NCI-H69 (cell line): ENCODE data around the gene DCLK3.
A peak's percentile ranks its signal among the peaks of the same experiment; 100 is the strongest.

Experiments
- DNase-seq: peaks from one replicate; lab custom pipeline; 2025; lab: John Stamatoyannopoulos, UW

The DCLK3 gene

GRCh38 chr3:36769926-36770325 lies 5.6 kb upstream of the DCLK3 start:
- DNase-seq: no peak

GRCh38 chr3:36765104-36765503 lies 751 bp upstream of the DCLK3 start:
- no peak for DNase-seq

DNA sequence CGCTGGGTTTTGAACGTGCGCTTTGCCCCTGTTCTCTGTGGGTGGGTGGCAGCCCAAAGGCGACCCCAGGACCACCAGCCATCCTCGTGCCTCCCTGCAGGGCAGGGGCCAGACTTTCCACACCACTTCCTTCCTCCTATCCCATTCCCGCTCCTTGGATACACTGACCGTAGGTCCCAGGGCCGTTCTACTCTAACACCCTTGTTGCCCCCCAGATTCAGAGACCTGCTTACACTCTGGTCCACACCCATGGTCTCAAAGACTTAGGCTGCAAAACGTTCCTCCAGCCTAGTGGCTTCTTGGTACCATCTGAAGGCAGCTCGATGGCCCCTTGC lies 318 bp upstream of the DCLK3 start:
- DNase-seq: no peak

- DNase-seq: no peak
These were observed 1.2 kb downstream of the DCLK3 start for GRCh38 chr3:36762918-36763849.

GRCh38 chr3:36761779-36762178 lies 2.6 kb downstream of the DCLK3 start:
- no peak for DNase-seq

DNA sequence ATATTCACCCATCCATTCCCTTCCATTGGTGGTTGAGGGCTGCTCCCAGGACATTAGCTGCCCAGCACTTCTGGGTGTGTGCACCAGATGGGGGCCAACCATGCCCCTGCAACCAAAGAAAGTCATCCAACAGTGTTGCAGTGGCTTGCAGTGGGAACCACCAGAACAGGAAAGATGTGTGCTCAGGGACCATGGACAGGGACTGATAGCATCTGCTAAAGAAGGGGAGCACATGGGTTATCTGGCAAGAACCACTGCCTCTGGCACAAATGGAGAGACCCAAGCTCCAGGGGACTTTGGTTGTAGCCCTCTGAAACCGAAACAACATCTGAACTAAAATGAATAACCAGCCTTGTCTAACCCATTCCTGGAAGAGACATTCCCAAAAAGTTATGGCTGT lies 8.1 kb downstream of the DCLK3 start:
- no peak for DNase-seq

DNA sequence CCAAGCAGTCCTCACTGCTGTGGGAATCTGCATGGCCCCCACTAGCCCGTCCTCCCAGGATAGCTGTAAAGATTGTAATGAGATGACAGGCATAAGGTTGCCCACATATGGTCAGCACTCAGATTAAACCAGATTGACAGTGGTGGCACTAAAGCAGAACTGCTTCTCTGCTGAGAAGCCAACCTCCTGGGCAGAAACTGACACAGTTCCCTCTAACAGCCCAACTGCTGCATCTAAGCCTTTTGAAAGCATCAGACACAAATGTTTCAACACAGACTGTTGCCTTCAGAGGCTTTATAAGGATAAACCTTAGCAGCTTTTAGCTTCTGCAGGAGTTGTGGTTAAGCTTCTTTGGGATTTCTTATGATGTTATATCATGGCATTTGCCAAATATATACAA lies 13.0 kb downstream of the DCLK3 start:
- DNase-seq: no peak

GRCh38 chr3:36750737-36751136 lies 13.6 kb downstream of the DCLK3 start:
- DNase-seq: no peak

- DNase-seq: no peak
These were observed 19.6 kb downstream of the DCLK3 start for GRCh38 chr3:36744763-36745162.

- no peak for DNase-seq
These were observed 20.5 kb downstream of the DCLK3 start for GRCh38 chr3:36743826-36744225.

DNA sequence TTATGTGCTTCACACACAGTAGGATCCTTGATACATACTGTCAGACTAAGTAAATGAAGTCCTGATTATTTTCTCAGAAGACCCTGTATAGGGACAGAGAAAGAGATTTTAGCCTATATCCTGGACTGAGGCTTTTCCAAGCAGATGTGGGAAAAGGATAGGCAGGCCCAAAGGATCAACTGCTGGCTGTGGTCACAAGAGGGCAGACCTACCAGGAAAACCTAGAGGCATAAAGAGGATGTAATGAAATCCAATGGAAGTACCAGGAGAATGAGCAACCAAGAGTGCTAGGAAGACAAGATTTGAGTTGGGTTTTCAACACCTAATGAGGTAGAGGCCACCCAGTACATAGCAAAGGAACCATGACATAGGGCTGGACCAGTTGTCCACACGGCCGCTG lies 23.1 kb downstream of the DCLK3 start:
- DNase-seq: no peak

DNA sequence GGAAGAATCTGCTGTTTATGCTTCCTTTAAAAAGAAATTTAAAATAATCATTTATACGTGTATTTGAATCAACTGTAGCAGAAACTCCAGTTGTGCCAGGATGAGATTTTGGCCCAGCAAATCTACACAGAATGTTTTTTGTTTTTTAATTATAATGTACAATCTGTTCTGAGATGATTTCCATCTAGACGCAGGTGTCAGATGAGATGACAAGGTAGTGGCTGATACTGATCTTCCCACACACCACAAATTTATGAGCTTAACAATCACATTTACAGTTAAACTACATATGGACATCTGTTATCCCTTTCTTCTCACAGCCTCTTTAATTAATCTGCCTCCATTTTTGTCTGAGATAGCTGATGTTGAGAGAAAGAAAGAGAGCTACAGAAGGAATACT lies 23.6 kb downstream of the DCLK3 start:
- no peak for DNase-seq

DNA sequence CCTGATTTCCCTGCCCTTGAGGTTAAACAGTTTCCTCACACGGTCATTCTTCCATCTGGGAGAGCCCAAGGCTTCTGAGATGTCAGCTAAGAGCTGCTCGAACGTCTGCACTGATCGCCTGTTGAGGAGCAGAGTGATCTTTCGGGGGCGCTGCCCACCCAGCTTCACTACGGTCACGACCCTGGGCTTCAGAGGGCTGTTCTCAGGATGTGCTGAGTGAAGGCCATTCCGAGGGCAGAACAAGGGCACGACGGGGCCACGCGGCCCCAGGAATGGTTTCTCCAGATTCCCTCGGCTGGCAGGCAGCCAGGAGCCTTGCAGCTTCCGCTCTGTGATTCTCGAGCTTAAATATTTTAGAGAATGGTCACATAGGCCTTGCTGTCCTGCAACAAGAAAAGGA lies 25.7 kb downstream of the DCLK3 start:
- no peak for DNase-seq

GRCh38 chr3:36736301-36736700 lies 28.1 kb downstream of the DCLK3 start:
- DNase-seq: no peak

GRCh38 chr3:36734742-36735141 lies 29.6 kb downstream of the DCLK3 start:
- no peak for DNase-seq

DNA sequence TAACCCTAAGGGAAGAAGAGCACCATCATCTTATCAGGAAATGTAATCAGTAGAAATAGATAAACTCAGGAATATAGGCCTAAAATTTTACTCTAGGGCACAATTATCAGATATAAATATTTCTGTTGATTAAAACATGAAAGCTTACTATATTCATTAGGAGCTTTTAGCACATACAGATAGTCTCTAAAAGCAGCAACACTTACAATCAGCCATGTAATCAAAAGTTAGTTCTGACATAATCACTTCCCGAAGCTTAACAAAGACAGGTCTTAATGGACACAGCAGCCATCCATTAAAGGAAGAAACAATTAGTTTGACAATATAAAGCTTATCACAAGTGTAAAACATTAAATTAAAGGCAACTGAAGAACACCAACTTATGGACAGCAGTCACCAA lies 30.6 kb downstream of the DCLK3 start:
- DNase-seq: no peak

DNA sequence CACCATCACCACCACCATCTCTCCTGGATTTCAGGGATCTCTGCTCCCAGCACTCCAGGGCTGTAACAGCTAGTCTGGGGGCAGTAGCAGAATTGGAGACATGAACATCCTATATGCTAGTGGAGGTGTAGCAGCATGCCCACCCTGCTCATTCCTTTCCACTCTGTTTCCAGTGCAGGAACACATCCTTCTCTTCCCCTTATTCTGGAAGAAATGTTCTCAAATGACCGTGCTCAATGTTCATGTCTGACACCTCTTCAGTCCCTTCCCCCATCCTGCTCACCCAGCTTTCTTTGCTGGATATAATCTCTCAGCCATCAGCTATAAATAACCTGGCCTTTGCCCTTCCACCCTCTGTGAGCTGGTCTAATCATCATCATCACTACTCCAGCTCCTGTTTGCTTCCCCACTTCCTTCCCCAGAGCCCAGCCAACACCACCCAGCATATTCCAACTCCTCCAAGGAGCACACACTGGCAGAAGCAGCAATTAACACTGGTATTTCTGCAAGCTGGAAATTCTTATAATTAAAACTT lies 31.1 kb downstream of the DCLK3 start:
- no peak for DNase-seq

DNA sequence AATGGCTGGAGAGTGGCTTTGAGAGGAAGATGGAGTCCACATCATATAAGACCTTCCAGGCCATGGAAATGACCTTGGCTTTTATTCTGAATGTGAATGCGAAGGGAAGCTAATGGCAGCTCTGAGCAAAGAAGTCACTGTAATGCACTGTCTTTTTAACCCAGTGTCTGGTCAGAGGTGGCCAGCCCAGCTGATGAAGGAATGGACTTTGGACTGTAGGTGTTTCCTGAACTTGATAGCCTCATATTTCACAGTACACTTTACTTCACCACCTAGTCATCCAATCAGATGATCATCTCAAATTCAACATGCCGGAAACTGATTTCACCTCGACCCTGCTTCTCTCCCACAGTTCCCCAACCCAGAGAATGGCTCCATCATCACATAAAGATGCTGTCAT lies 33.4 kb downstream of the DCLK3 start:
- DNase-seq: no peak

- peak; percentile 8 for DNase-seq
These were observed 34.9 kb downstream of the DCLK3 start for GRCh38 chr3:36729204-36730056.

- DNase-seq: no peak
These were observed 49.8 kb downstream of the DCLK3 start for GRCh38 chr3:36714343-36715086.

- no peak for DNase-seq
These were observed 50.4 kb downstream of the DCLK3 start for GRCh38 chr3:36713904-36714303.

DNA sequence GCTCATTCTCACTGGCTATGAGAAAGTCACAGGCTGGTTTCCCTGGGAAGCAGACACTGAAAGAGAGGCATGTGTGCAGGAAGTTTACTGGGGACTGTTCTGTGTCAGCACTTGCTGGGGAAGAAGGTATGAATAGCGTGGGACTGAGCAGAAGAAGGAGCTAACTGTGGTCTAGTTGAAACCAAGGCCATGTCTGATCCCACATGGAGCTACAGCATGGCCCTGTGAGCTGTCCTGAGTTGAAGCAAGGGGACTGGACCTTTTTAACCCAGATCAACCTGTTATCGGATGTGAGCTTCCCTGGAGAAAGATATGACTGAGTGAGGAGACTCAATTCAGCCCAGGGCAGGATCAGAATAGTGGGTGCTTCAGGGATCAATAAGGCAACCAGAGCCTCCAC lies 53.7 kb downstream of the DCLK3 start:
- DNase-seq: no peak
